Hepatocyte (in vitro differentiated cells): ENCODE data around the gene PARP1. TPM values are rescaled to one million over a fixed set of nuclear protein-coding genes. Genes with fewer than 3 reads are reported as not detected.
"Not testable (repeated sequence)": the region's sequence is repeated elsewhere in the genome, so short reads cannot be mapped to it uniquely, and the experiment has no call there.

Source experiments
- DNase-seq: peaks from one replicate; pipeline ENCODE4 v3.0.0-alpha.2; 2016; ENCODE audit warnings: low spot score
- H2AFZ ChIP-seq: fragments of 200-600 bp; sonication (generic); 2 replicates; pipeline ENCODE4 v1.6.0; 2016; ENCODE audit warnings: antibody characterized with exemption, mild to moderate bottlenecking
- H3K27ac ChIP-seq: fragments of 200-600 bp; sonication (generic); 2 replicates; pipeline ENCODE4 v1.5.1; 2016; ENCODE audit warnings: mild to moderate bottlenecking
- H3K27me3 ChIP-seq: fragments of 200-600 bp; sonication (generic); 2 replicates; pipeline ENCODE4 v1.6.1; 2016
- H3K36me3 ChIP-seq: fragments of 200-600 bp; sonication (generic); replicated peaks from 2 replicates; pipeline ENCODE4 v1.5.1; 2016; ENCODE audit warnings: low read depth; ENCODE audit not compliant: insufficient read depth
- H3K4me1 ChIP-seq: fragments of 200-600 bp; sonication (generic); 2 replicates; pipeline ENCODE4 v1.5.1; 2016; ENCODE audit warnings: mild to moderate bottlenecking, moderate library complexity; ENCODE audit not compliant: insufficient read depth
- H3K4me2 ChIP-seq: fragments of 200-600 bp; sonication (generic); 2 replicates; pipeline ENCODE4 v1.6.0; 2016
- H3K4me3 ChIP-seq: fragments of 200-600 bp; sonication (generic); 2 replicates; pipeline ENCODE4 v1.5.1; 2016; ENCODE audit warnings: mild to moderate bottlenecking
- H3K79me2 ChIP-seq: fragments of 200-600 bp; sonication (generic); 2 replicates; pipeline ENCODE4 v1.6.0; 2017; ENCODE audit warnings: mild to moderate bottlenecking
- H3K9me2 ChIP-seq: fragments of 200-600 bp; sonication (generic); replicated peaks from 2 replicates; pipeline ENCODE4 v1.6.0; 2017; ENCODE audit warnings: mild to moderate bottlenecking; ENCODE audit not compliant: insufficient read depth
- H3K9me3 ChIP-seq: fragments of 200-600 bp; sonication (generic); 2 replicates; pipeline ENCODE4 v1.5.1; 2016; ENCODE audit warnings: low read depth, mild to moderate bottlenecking
- H4K20me1 ChIP-seq: fragments of 200-600 bp; sonication (generic); 2 replicates; pipeline ENCODE4 v1.6.0; 2016; ENCODE audit warnings: mild to moderate bottlenecking; ENCODE audit not compliant: insufficient read depth, poor library complexity, severe bottlenecking
- EZH2 ChIP-seq: fragments of 200-600 bp; sonication (generic); IDR thresholded peaks from 2 replicates; pipeline ENCODE4 v1.6.1; 2016; ENCODE audit warnings: antibody characterized with exemption, mild to moderate bottlenecking, borderline replicate concordance
- EZH2phosphoT487 ChIP-seq: fragments of 200-600 bp; sonication (generic); IDR thresholded peaks from one replicate; pipeline ENCODE4 v1.6.1; 2018; ENCODE audit warnings: antibody characterized with exemption, mild to moderate bottlenecking, low read depth, moderate library complexity; ENCODE audit not compliant: unreplicated experiment, severe bottlenecking
- WGBS: methylation state at CpG from one replicate; pipeline ENCODE4 v1.1.6; 2016; ENCODE audit warnings: low lambda C conversion rate; ENCODE audit errors: missing lambda C conversion rate; 5-methylcytosine and 5-hydroxymethylcytosine counted together
- polyA plus RNA-seq: library from polyadenylated mRNA; unstranded; fragments of >200 nt; fragmentation: Nextera tagmentation; extraction: Ambion mirVana; gene quantifications from 2 replicates; pipeline ENCODE4 v1.2.1, GENCODE V29; 2016
- total RNA-seq: library from RNA; depleted of rRNA; stranded (reverse); fragments of >200 nt; gene quantifications from 2 replicates; pipeline ENCODE4 v1.2.3, GENCODE V29; 2014
- TF ChIP-seq, protein P1 (sequence below): fragments of 200-600 bp; sonication (generic); IDR thresholded peaks from 2 replicates; pipeline ENCODE4 v1.5.1; 2016; ENCODE audit warnings: antibody characterized with exemption, mild to moderate bottlenecking; ENCODE audit not compliant: poor library complexity

Gene PARP1
- total and polyA plus RNA-seq, 2 experiments from 2014 or later, result 59.7 to 93.0 TPM

DNA sequence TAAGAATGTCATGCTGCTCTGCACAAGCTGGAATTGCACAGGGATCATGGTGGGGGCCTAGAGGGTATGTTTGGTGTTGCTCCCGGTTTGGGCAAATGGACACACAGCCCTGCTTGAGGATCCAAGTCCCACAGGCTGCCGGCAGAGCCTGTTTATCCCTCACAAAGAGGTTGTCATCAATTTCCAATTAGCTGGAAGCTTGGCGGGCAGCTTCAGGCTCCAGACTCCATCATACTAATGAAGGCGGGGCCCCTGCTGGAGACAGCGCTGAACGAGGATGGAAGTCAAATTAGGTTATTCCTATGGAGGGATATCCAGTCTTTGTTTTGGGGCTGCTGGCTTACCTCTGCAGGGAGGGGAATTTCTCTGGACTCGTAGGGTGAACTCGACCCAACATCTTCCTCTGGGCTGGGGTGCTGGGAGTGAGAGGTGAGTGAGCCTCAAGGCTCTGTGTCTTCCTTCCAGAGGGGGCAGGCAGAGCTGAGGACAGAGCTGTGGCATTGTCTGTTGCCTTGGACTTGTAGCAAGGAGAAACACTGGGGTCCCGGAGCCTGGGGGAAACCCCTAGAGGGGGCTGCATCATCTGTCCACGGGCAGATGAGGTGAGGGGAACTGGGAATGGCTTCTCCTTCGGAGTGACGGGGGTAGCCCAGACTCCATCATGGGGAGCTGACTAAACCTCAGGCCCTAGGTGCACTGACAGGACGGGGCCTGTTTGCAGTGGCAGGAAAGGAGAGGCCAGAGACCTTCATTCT, 24.9 kb upstream of the PARP1 start:
- Histone ChIP-seq H3K27me3 (no peaks in the 10 kb centered on the region), H3K9me2 (no peaks in the 10 kb centered on the region), H3K9me3 (no peaks in the 10 kb centered on the region), H3K4me1 (no peaks in the 10 kb centered on the region), H2AFZ (no peak overlapping the region), H4K20me1 (no peaks in the 10 kb centered on the region), H3K4me3 (no peak overlapping the region), H3K79me2 (no peaks in the 10 kb centered on the region), H3K4me2 (no peak overlapping the region), H3K27ac (no peak overlapping the region), H3K36me3 (no peaks in the 10 kb centered on the region)
- TF ChIP-seq, protein P1, sequence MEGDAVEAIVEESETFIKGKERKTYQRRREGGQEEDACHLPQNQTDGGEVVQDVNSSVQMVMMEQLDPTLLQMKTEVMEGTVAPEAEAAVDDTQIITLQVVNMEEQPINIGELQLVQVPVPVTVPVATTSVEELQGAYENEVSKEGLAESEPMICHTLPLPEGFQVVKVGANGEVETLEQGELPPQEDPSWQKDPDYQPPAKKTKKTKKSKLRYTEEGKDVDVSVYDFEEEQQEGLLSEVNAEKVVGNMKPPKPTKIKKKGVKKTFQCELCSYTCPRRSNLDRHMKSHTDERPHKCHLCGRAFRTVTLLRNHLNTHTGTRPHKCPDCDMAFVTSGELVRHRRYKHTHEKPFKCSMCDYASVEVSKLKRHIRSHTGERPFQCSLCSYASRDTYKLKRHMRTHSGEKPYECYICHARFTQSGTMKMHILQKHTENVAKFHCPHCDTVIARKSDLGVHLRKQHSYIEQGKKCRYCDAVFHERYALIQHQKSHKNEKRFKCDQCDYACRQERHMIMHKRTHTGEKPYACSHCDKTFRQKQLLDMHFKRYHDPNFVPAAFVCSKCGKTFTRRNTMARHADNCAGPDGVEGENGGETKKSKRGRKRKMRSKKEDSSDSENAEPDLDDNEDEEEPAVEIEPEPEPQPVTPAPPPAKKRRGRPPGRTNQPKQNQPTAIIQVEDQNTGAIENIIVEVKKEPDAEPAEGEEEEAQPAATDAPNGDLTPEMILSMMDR, result no peak
- TF ChIP-seq EZH2phosphoT487, result no peak
- no peak for TF ChIP-seq EZH2
- 84% methylated on average over 13 of the region's 13 CpGs for WGBS
- no peak for DNase-seq

DNA sequence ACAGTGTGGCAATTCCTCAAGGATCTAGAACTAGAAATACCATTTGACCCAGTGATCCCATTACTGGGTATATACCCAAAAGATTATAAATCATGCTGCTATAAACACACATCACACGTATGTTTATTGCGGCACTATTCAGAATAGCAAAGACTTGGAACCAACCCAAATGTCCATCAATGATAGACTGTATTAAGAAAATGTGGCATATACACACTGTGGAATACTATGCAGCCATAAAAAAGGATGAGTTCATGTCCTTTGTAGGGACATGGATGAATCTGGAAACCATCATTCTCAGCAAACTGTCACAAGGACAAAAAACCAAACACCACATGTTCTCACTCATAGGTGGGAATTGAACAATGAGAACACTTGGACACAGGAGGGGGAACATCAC, 24.0 kb upstream of the PARP1 start:
- not testable (repeated sequence) for H3K27ac ChIP-seq, H3K4me3 ChIP-seq, H4K20me1 ChIP-seq, H3K9me2 ChIP-seq, DNase-seq, H3K79me2 ChIP-seq, H3K36me3 ChIP-seq, H3K4me1 ChIP-seq, H3K27me3 ChIP-seq, H3K4me2 ChIP-seq, H2AFZ ChIP-seq, H3K9me3 ChIP-seq
- 98% methylated on average over 2 of the region's 2 CpGs for WGBS

DNA sequence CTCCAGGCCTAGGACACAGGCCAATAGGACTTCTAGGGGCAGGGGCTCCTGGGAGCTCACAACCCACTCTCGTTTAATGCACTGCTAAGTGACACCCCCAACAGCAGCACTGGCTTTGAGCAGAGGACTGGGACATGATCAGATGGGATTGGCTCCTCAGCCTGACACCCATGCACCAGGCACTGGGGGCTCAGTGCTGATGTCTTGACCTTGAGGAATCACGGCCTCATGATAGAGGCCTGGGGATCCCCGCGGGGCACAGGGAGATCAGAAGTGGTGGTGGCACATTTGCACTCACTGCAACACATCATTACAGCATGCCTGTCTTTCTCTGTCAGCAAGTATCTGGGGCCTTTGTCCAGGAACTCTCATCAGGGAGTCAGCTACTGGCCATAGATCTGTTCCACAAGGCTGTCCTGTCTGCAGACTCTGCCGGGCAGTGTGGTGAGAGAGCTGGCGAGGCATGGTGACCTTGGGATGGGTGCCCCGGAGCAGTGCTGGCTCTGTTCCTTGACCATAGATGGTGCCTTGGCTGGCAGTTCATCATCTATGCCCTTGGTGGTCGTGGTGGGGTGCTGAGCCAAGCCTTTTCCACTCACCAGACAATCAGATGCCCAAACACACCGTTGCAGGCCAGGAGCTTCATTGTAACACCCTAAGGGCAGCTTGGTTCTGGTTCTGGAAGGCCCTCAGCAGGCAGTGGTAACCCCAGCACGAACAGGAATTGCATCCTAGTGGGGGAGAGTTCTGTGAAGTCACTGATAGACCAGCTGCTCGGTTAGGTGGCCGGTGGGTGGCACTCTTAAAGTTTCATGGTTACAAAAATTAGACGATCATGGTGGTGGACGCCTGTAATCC, 22.2 kb upstream of the PARP1 start:
- Histone ChIP-seq H4K20me1 (no peaks in the 10 kb centered on the region), H3K4me2 (no peak overlapping the region), H3K79me2 (no peaks in the 10 kb centered on the region), H3K9me3 (no peaks in the 10 kb centered on the region), H3K36me3 (no peaks in the 10 kb centered on the region), H3K27me3 (no peaks in the 10 kb centered on the region), H3K27ac (no peak overlapping the region), H3K4me3 (no peak overlapping the region), H2AFZ (no peak overlapping the region), H3K4me1 (no peaks in the 10 kb centered on the region), H3K9me2 (no peaks in the 10 kb centered on the region)
- WGBS, result 92% methylated on average over 14 of the region's 14 CpGs
- TF ChIP-seq EZH2 (no peak), EZH2phosphoT487 (no peak)
- TF ChIP-seq, protein P1, result no peak
- DNase-seq, result no peak
